GM12873 (cell line): ENCODE results near the gene TPD52L1.

ENCODE experiments used
- CTCF ChIP-seq: IDR thresholded peaks from 2 replicates; pipeline ENCODE4 v1.5.1; 2012; ENCODE audit warnings: low read depth, mild to moderate bottlenecking, moderate library complexity, low read length, control low read depth; ENCODE audit not compliant: insufficient read depth; ENCODE audit errors: missing control alignments

TPD52L1 gene

GRCh38 chr6:125228981-125229479 lies 75.5 kb downstream of the TPD52L1 start:
- TF ChIP-seq CTCF, result no peak

DNA sequence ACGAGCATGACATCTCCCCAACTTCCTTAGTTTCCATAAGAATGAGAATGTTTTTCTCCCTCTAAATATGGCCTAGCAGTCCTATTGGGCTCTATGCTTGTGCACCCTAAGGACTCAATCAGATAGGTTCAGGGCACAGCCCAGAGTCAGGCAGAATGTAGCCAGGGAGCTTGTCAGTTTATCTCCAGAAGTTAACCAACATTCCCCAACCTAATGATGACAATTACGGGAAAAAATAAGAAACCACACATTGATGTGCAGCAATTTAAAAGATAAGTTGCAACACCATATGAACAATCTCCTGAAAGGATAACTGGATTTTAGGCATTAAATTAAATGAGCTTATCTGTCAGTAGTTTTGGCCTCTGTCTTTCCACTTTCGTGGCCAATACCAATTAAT lies 77.1 kb downstream of the TPD52L1 start:
- no peak for TF ChIP-seq CTCF

- TF ChIP-seq CTCF, result no peak
These were observed 77.6 kb downstream of the TPD52L1 start for GRCh38 chr6:125231133-125231532.

- no peak for TF ChIP-seq CTCF
These were observed 78.2 kb downstream of the TPD52L1 start for GRCh38 chr6:125231574-125232343.

- TF ChIP-seq CTCF, result no peak
These were observed 78.9 kb downstream of the TPD52L1 start for GRCh38 chr6:125232466-125232865.

DNA sequence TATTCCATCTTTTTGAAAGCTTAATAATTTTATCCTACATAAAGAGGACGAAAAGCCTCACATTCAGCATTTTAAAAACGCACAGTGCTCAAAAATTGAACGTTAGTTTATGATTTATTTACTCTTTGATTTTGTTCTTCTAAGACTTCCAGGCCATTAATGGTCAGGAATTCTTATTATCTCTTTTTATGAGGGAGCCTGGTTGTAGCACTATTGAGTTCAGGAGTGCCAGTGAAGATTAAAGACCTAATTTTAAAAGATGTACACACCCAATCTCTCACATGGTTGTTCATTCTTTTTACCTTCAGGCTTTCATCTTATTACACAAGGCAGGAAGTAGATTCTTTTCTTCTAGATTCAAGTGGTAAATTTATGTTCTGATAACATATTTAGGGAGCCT lies 79.6 kb downstream of the TPD52L1 start:
- TF ChIP-seq CTCF, result no peak

DNA sequence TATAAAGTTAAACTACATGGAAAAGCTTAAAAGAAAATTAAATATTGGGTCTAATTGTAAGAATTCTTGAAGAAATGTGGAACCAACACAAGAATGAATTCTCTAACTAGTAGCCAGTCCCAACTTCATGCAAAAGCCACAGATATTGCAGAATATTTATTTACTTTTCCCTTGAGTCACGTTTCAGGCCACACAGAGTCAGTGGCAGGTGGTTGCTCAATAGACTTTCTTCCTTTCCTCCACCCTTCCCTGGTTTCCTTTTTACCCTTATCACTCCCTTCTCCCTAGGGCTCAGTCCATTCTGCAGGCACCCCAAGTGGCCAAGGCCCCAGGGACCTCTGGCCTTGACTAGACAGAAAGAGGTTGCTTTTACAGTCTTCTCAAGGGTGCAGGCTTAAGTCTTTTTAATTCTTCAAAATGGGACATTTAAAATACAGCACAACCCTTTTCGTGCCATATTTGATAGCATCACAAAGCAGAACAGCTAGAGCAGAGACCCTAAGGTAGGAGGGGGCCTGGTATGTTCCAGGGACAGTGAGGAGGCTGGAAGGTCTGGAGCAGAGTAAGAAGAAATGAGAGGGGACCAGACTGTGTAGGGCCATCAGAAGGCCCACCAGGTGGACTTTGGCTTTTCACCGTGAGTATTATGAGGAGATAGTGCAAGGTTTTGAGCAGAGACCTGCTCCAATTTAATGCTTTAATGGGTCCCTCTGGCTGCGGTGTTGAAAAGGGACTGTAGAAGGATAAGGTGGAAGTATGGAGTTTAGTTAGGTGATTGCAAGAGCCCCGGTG lies 83.2 kb downstream of the TPD52L1 start:
- no peak for TF ChIP-seq CTCF
